Measurements from ENCODE around the gene BLOC1S2.

BLOC1S2 gene

GRCh38 chr10:100245484-100246220, 40.8 kb downstream of the BLOC1S2 start:
- Histone ChIP-seq H3K36me3 (ENCODE audit: insufficient read depth, low read length) (peaks cover 72% of the 10 kb centered on the region), H3K4me3 (ENCODE audit: low read depth in 1 of 2, low read length in 2 of 2) (no peak overlapping the region)

DNA sequence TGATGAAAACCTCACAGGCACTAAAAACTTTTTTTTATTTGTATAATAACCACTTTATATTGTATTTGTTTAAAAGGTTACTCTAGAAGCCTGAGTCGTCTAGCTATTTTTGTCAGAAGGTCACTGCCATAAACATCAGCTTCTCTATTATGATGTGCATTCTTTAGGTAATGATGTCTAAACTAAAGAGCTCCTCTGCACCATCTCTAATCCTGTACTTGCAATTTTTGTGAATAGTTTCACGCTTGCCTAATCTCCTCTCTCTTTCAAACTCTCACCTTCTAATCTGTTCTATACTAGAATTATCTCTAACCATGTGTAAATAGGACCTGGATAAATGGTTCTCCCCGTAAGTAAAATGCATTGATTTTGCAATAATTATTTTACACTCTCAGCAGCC, 46.6 kb downstream of the BLOC1S2 start:
- Histone ChIP-seq H3K36me3 (ENCODE audit: insufficient read depth, low read length) (peaks cover 50% of the 10 kb centered on the region), H3K4me3 (ENCODE audit: low read depth in 1 of 2, low read length in 2 of 2) (no peak overlapping the region), H3K4me1 (ENCODE audit: insufficient read depth, low read length) (no peaks in the 10 kb centered on the region), H3K9ac (ENCODE audit: low read length) (no peak overlapping the region), H3K27ac (ENCODE audit: low read depth, low read length) (no peak overlapping the region), H3K9me3 (ENCODE audit: low read length) (no peaks in the 10 kb centered on the region), H3K27me3 (ENCODE audit: control insufficient read depth in 1 of 2, insufficient read depth in 2 of 2, low read length in 2 of 2) (no peaks in the 10 kb centered on the region)

More at GRCh38 chr10:100245484-100246220, 40.8 kb downstream of the BLOC1S2 start:
- Histone ChIP-seq H3K27me3 (ENCODE audit: control insufficient read depth in 1 of 2, insufficient read depth in 2 of 2, low read length in 2 of 2) (no peaks in the 10 kb centered on the region), H3K9me3 (ENCODE audit: low read length) (no peaks in the 10 kb centered on the region), H3K4me1 (ENCODE audit: insufficient read depth, low read length) (no peaks in the 10 kb centered on the region), H3K27ac (ENCODE audit: low read depth, low read length) (no peak overlapping the region), H3K9ac (ENCODE audit: low read length) (no peak overlapping the region)

- no peaks in the 10 kb centered on the region for H3K9me3 ChIP-seq (ENCODE audit: low read length)
- no peaks in the 10 kb centered on the region for H3K4me1 ChIP-seq (ENCODE audit: insufficient read depth, low read length)
- H3K9ac ChIP-seq (ENCODE audit: low read length), result no peak overlapping the region
- no peak overlapping the region for H3K27ac ChIP-seq (ENCODE audit: low read depth, low read length)
- no peak overlapping the region for H3K4me3 ChIP-seq (ENCODE audit: low read depth in 1 of 2, low read length in 2 of 2)
- H3K36me3 ChIP-seq (ENCODE audit: insufficient read depth, low read length), result peaks cover 53% of the 10 kb centered on the region
- no peaks in the 10 kb centered on the region for H3K27me3 ChIP-seq (ENCODE audit: control insufficient read depth in 1 of 2, insufficient read depth in 2 of 2, low read length in 2 of 2)
Observed at GRCh38 chr10:100238429-100238828, 48.1 kb downstream of the BLOC1S2 start.

- no peak overlapping the region for H3K9ac ChIP-seq (ENCODE audit: low read length)
- H3K9me3 ChIP-seq (ENCODE audit: low read length), result no peaks in the 10 kb centered on the region
- H3K36me3 ChIP-seq (ENCODE audit: insufficient read depth, low read length), result peaks cover 37% of the 10 kb centered on the region
- no peak overlapping the region for H3K4me3 ChIP-seq (ENCODE audit: low read depth in 1 of 2, low read length in 2 of 2)
- no peaks in the 10 kb centered on the region for H3K27me3 ChIP-seq (ENCODE audit: control insufficient read depth in 1 of 2, insufficient read depth in 2 of 2, low read length in 2 of 2)
- H3K4me1 ChIP-seq (ENCODE audit: insufficient read depth, low read length), result peaks cover 17% of the 10 kb centered on the region
- H3K27ac ChIP-seq (ENCODE audit: low read depth, low read length), result no peak overlapping the region
Observed at GRCh38 chr10:100232101-100232500, 54.4 kb downstream of the BLOC1S2 start.

DNA sequence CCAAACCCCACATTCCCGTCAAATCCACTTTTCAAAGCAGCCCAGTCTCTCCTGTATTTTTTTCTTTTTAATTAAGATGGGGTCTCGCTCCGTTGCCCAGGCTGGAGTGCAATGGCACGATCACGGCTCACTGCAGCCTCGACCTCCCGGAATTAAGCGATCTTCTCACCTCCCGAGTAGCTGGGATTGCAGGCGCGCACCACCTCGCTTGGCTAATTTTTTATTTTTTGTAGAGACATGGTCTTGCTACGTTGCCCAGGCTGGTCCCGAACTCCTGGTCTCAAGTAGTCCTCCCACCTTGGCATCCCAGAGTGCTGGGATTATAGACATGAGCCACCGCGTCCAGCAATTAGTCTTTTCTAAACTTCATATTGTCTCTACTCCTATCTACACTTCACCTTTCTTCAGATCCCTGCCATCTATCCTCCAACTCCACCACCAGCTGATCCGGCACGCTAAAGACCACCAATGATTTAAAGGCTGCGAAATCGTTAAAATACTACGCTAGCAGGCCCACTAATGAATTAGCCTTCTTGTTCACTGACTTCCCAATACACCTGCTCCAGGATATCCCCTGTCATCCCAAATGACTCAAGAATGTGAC, 56.6 kb downstream of the BLOC1S2 start:
- H3K4me3 ChIP-seq (ENCODE audit: low read depth in 1 of 2, low read length in 2 of 2), result peak overlapping the region; percentile 87 to 89
- H3K27me3 ChIP-seq (ENCODE audit: control insufficient read depth in 1 of 2, insufficient read depth in 2 of 2, low read length in 2 of 2), result no peaks in the 10 kb centered on the region
- no peaks in the 10 kb centered on the region for H3K9me3 ChIP-seq (ENCODE audit: low read length)
- peak overlapping the region; percentile 4 for H3K9ac ChIP-seq (ENCODE audit: low read length)
- H3K4me1 ChIP-seq (ENCODE audit: insufficient read depth, low read length), result peaks cover 17% of the 10 kb centered on the region
- H3K36me3 ChIP-seq (ENCODE audit: insufficient read depth, low read length), result peaks cover 23% of the 10 kb centered on the region
- H3K27ac ChIP-seq (ENCODE audit: low read depth, low read length), result peak overlapping the region; percentile 81

GRCh38 chr10:100223879-100224278, 62.6 kb downstream of the BLOC1S2 start:
- H3K36me3 ChIP-seq (ENCODE audit: insufficient read depth, low read length), result peaks cover 39% of the 10 kb centered on the region
- H3K4me1 ChIP-seq (ENCODE audit: insufficient read depth, low read length), result peaks cover 11% of the 10 kb centered on the region
- H3K4me3 ChIP-seq (ENCODE audit: low read depth in 1 of 2, low read length in 2 of 2), result no peak overlapping the region
- no peaks in the 10 kb centered on the region for H3K9me3 ChIP-seq (ENCODE audit: low read length)
- H3K27ac ChIP-seq (ENCODE audit: low read depth, low read length), result no peak overlapping the region
- H3K9ac ChIP-seq (ENCODE audit: low read length), result no peak overlapping the region
- no peaks in the 10 kb centered on the region for H3K27me3 ChIP-seq (ENCODE audit: control insufficient read depth in 1 of 2, insufficient read depth in 2 of 2, low read length in 2 of 2)
